SK-N-MC (cell line): ENCODE measurements around the gene R3HCC1L.

Experiments used
- EZH2 ChIP-seq: fragments of 200-600 bp; sonication (generic); IDR thresholded peaks from one replicate; pipeline ENCODE4 v1.6.1; 2017; ENCODE audit warnings: antibody characterized with exemption
- POLR2AphosphoS5 ChIP-seq: IDR thresholded peaks from 2 replicates; pipeline ENCODE4 v1.6.1; 2012; ENCODE audit warnings: mild to moderate bottlenecking, low read depth, low read length, borderline replicate concordance

DNA sequence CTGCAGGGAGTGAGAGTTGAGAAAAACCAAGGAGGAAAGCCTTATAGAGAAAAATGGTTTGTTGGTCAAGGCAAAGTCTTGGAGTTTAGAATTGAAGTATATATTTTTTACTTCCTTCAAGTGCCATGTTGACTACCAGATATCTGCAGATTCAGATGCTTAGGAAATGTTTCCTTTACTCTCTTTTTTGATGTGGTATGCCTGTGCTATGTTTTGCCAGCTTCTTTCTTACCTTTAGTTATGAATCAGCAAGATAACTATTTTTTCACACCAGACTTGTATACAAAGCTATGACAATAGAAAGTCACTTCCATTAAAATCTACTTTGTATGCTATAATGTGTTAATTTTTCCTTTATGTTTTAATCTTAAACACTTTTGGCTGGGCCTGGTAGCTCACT, 3.6 kb downstream of the R3HCC1L start:
- TF ChIP-seq POLR2AphosphoS5 (no peak), EZH2 (no peak)
